ENCODE results near the gene ARID4B. TPM values are rescaled to one million over a fixed set of nuclear protein-coding genes. Genes with fewer than 3 reads are reported as not detected.
"Not testable (repeated sequence)": the region's sequence is repeated elsewhere in the genome, so short reads cannot be mapped to it uniquely, and the experiment has no call there.

The ARID4B gene
- total RNA-seq, 4 donors from 2014 or later = 11.5 to 18.8 (median 16.5) TPM

DNA sequence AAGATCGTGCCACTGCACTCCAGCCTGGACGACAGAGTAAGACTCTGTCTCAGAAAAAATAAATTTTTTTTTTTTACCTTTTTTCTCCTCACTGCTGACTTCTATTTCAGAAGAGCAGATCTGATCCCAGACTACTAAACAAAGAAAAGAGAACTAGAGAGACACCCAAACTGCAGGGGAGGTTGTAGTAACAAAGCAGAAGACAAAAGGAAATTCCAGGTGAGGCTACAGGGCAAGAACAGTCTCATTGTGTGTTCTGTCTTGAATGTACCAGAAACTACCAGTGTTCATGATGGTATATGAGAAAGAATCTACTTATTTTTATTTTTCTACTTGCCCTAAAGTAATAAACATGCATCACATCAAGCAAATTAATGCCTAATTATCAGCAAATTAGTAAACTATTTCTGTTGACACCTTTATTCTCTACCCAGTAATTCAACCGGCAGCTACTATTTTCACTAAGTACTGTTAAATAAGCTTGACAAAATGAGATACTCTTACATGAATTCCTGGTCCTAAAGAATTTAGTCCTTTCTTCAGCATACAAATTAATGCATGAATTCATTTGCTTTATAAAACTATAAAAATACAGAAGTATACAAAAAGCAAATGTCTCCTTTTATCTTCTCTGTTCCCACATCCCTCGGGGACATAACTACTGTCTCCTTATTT, 40.6 kb downstream of the ARID4B start:
- Histone ChIP-seq H3K4me3 (no peak overlapping the region), H3K27ac (no peak overlapping the region), H3K27me3 (no peaks in the 10 kb centered on the region), H3K9me3 (no peaks in the 10 kb centered on the region), H3K4me1 (peaks cover 36 to 55% of the 10 kb centered on the region in 2 donors), H3K36me3 (no peaks in the 10 kb centered on the region)
- no peak for TF ChIP-seq POLR2A (IDR thresholded peaks at IDR 0.05)
- TF ChIP-seq, protein P1, sequence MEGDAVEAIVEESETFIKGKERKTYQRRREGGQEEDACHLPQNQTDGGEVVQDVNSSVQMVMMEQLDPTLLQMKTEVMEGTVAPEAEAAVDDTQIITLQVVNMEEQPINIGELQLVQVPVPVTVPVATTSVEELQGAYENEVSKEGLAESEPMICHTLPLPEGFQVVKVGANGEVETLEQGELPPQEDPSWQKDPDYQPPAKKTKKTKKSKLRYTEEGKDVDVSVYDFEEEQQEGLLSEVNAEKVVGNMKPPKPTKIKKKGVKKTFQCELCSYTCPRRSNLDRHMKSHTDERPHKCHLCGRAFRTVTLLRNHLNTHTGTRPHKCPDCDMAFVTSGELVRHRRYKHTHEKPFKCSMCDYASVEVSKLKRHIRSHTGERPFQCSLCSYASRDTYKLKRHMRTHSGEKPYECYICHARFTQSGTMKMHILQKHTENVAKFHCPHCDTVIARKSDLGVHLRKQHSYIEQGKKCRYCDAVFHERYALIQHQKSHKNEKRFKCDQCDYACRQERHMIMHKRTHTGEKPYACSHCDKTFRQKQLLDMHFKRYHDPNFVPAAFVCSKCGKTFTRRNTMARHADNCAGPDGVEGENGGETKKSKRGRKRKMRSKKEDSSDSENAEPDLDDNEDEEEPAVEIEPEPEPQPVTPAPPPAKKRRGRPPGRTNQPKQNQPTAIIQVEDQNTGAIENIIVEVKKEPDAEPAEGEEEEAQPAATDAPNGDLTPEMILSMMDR (IDR thresholded peaks at IDR 0.05 in 4 of 5, conservative IDR thresholded peaks at IDR 0.05 in 1 of 5) = no peak
- ATAC-seq (no peak), DNase-seq (no peak)
- intact Hi-C loops (cut with DNase I; ENCODE audit: low total_unique reads) (no loop called here), in situ Hi-C loops (cut with MboI; ENCODE audit: low sequenced_read_pairs in 4 of 4) (no loop called here)

DNA sequence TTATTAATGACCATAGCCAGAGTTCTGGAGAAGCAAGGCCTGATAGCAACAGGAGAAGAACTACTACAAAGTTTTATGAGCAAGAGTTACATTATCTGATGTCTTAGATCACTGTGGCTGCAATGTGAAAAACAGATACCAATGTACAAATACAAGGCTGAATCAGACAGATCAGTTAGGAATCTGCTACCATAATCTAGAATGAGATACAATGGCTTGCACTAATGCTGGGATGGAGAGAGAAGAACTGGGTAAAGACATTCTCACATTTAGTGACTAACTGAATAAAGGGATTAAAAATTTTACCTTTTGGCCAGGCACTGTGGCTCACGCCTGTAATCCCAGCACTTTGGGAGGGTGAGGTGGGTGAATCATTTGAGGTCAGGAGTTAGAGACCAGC, 41.3 kb downstream of the ARID4B start:
- Histone ChIP-seq H3K27me3 (no peaks in the 10 kb centered on the region), H3K4me1 (peaks cover 36 to 48% of the 10 kb centered on the region in 2 donors), H3K36me3 (no peaks in the 10 kb centered on the region), H3K27ac (no peak overlapping the region), H3K9me3 (no peaks in the 10 kb centered on the region), H3K4me3 (no peak overlapping the region)
- intact Hi-C loops (cut with DNase I; ENCODE audit: low total_unique reads) = no loop called here
- TF ChIP-seq, protein P1 (IDR thresholded peaks at IDR 0.05 in 4 of 5, conservative IDR thresholded peaks at IDR 0.05 in 1 of 5) = no peak
- no peak for TF ChIP-seq POLR2A (IDR thresholded peaks at IDR 0.05)
- ATAC-seq = no peak
- in situ Hi-C loops (cut with MboI; ENCODE audit: low sequenced_read_pairs in 4 of 4) = no loop called here
- DNase-seq = no peak

DNA sequence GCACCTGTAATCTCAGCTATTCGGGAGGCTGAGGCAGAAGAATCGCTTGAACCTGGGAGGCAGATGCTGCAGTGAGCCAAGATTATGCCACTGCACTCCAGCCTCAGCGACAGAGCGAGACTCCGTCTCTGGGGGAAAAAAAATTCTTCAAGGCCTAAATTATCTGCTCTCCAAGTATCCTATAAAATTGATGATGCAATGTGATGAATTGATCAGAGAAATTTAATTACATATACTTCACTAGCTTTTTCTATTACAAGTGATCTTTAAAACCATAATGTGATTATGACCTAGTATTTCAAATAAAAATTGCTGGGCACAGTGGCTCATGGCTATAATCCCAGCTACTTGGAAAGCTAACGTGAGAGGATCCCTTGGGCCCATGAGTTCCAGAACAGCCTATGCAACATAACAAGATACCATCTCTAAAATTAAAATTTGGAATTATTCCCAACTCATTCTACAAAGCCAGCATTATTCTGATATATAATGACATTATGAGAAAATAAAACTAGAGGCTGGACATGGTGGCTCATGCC, 43.7 kb downstream of the ARID4B start:
- intact Hi-C loops (cut with DNase I; ENCODE audit: low total_unique reads) (no loop called here), in situ Hi-C loops (cut with MboI; ENCODE audit: low sequenced_read_pairs in 4 of 4) (no loop called here)
- H3K9me3 ChIP-seq = no peaks in the 10 kb centered on the region
- H3K4me1 ChIP-seq = peaks cover 26 to 31% of the 10 kb centered on the region in 2 donors
- H3K27ac ChIP-seq = no peak overlapping the region
- no peak overlapping the region for H3K4me3 ChIP-seq
- no peak for DNase-seq
- H3K36me3 ChIP-seq = no peaks in the 10 kb centered on the region
- no peaks in the 10 kb centered on the region for H3K27me3 ChIP-seq
- ATAC-seq = no peak
- TF ChIP-seq POLR2A (IDR thresholded peaks at IDR 0.05) = no peak
- TF ChIP-seq, protein P1 (IDR thresholded peaks at IDR 0.05 in 4 of 5, conservative IDR thresholded peaks at IDR 0.05 in 1 of 5) = no peak

DNA sequence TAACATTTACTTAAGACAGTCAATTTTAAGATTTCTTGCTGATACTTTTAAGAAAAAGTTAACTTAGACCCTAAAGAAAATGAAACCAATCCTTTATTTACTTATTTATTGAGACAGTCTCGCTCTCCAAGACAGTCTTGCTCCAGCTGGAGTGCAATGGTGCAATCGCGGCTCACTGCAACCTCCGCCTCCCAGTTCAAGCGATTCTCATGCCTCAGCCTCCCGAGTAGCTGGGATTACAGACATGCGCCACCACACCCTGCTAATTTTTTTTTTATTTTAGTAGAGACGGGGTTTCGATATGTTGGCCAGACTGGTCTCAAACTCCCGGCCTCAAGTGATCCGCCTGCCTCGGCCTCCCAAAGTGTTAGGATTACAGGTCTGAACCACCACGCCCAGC, 44.3 kb downstream of the ARID4B start:
- H3K9me3 ChIP-seq; H3K27ac ChIP-seq; DNase-seq; in situ Hi-C loops (cut with MboI; ENCODE audit: low sequenced_read_pairs in 4 of 4); H3K27me3 ChIP-seq; H3K36me3 ChIP-seq; ATAC-seq; intact Hi-C loops (cut with DNase I; ENCODE audit: low total_unique reads); H3K4me3 ChIP-seq: not testable (repeated sequence)
- H3K4me1 ChIP-seq = peaks cover 19 to 31% of the 10 kb centered on the region in 2 donors

DNA sequence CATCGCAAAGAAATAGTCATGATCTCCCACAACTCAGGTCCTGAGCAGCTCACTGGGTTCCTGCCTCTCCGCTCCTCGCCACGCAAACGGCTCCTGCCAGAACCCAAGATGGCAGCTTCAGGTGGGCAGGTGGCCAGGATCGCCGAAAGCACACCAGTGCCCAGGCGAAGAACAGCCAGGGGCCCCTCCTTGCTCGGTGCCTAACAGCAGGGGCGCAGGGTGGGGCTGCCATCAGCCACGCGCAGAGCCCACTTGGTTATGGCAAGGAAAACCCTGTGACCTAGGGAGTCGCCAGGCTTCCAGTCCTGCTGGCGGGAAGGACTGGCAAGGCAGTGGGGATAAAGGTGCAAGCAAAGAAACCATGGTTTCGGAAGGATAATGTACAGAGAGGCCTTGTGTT, 47.5 kb downstream of the ARID4B start:
- intact Hi-C loops (cut with DNase I; ENCODE audit: low total_unique reads) (no loop called here), in situ Hi-C loops (cut with MboI; ENCODE audit: low sequenced_read_pairs in 4 of 4) (no loop called here)
- no peak for DNase-seq

More for the DNA sequence above, 47.5 kb downstream of the ARID4B start:
- Histone ChIP-seq H3K4me1 (peaks cover 11 to 18% of the 10 kb centered on the region in 2 donors), H3K36me3 (no peaks in the 10 kb centered on the region), H3K9me3 (no peaks in the 10 kb centered on the region), H3K27ac (no peak overlapping the region), H3K27me3 (no peaks in the 10 kb centered on the region), H3K4me3 (no peak overlapping the region)
- TF ChIP-seq, protein P1 (IDR thresholded peaks at IDR 0.05 in 4 of 5, conservative IDR thresholded peaks at IDR 0.05 in 1 of 5) = no peak
- TF ChIP-seq POLR2A (IDR thresholded peaks at IDR 0.05) = no peak
- ATAC-seq = no peak
